ENCODE measurements around the gene MMP24OS.

DNA sequence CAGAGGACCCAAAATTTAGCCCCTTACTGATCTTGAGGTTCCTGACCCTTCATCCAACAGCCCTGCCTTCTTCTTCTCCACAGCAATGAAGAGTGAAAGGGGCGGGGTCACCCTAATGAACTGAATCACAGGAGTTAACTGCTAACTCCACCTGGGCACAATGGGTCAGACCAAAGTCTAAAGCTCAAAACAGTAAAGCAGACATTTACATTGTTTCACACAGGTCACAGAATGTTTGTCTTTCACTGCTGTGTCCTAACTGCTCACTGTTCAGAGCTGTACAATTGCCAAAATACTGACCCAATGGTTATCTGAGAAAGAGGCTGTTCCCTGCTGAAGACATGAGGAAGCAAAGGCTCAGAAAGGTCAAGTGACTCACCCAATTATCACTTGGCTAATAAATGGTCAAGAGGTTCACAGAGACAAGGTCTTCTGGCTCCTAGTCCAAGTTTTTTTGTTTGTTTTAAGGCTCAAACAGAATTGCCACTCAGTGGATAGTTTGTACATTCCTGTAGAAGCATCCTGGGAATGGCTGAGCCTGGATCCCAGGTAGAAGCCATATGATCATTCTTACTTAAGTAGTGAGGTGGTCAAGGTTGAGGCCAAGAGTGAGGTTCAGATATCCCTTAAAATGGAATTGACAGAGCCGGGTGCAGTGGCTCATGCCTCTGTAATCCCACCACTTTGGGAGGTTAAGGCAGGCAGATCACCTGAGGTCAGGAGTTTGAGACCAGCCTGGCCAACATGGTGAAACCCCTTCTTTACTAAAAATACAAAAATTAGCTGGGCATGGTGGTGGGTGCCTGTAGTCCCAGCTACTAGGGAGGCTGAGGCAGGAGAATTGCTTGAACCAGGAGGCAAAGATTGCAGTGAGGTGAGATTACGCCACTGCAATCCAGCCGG is 49.4 kb upstream of the MMP24OS start:
- TF ChIP-seq POLR2A (IDR thresholded peaks at IDR 0.05) (no peak), CTCF (IDR thresholded peaks at IDR 0.05) (no peak)
